Endothelial cell of umbilical vein (primary cell): ENCODE data around the gene XAF1.

Experiments used
- CTCF ChIP-seq, 2 donors: IDR thresholded peaks; 1 replicate in 1 of 2; 2 replicates in 1 of 2; pipeline ENCODE4 v1.5.1; 2011; ENCODE audit warnings: low read length in 2 of 2, mild to moderate bottlenecking in 2 of 2, moderate library complexity in 2 of 2, control low read depth in 1 of 2, inconsistent platforms in 1 of 2, low read depth in 1 of 2; ENCODE audit not compliant: insufficient read depth in 1 of 2; ENCODE audit errors: extremely low read depth in 1 of 2
- POLR2A ChIP-seq: IDR thresholded peaks from 2 replicates; pipeline ENCODE4 v1.6.1; 2012; ENCODE audit warnings: low read depth, mild to moderate bottlenecking, control low read depth, low read length
- POLR2AphosphoS5 ChIP-seq: IDR thresholded peaks from 2 replicates; pipeline ENCODE4 v1.6.1; 2012; ENCODE audit warnings: low read depth, mild to moderate bottlenecking, control low read depth, low read length, moderate library complexity; ENCODE audit not compliant: insufficient read depth

- TF ChIP-seq CTCF (IDR thresholded peaks at IDR 0.05; ENCODE audit: extremely low read depth in 1 of 2, insufficient read depth in 1 of 2, low read depth in 1 of 2, low read length in 2 of 2) (no peak), POLR2AphosphoS5 (no peak), POLR2A (no peak)
Observed at GRCh38 chr17:6793748-6794493, 38.1 kb downstream of the XAF1 start.
